ENCODE data around the gene CCDC196.

CCDC196 gene

DNA sequence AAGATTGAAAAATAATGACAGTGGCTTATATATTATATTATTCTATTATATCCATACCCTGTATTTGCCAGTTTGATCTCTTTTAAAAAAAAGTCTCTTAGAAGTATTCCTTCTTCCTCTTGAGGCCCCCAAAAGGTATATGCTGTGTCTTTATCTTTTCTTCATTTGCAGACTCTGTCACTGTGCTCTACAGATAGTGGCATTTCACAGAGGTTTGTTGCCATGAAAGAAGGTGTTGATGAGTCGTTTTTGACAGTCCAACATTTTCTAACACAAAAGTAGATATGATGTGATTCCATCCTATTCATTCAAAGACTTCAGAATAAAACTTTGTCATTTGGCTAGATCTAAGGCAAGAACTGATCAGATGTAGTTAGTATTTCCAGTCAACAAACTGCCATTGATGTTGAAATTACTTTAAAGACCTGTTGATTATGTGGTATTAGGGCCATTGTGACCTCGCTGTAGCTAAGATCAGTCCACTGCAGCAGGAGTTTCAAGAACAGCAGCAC, at the start of gene CCDC196:
Gene CCDC196, plus strand, starts transcription at position 462 of the 512 bp plus-strand sequence. CDS start 132 bp downstream, outside the sequence.
- DNase-seq (ENCODE audit: low spot score): no peak

GRCh38 chr14:66440801-66441200, 45.4 kb upstream of the CCDC196 start:
- no peak for DNase-seq (ENCODE audit: low spot score)

- DNase-seq (ENCODE audit: low spot score): no peak
Measured at GRCh38 chr14:66442953-66443571, 43.1 kb upstream of the CCDC196 start.

DNA sequence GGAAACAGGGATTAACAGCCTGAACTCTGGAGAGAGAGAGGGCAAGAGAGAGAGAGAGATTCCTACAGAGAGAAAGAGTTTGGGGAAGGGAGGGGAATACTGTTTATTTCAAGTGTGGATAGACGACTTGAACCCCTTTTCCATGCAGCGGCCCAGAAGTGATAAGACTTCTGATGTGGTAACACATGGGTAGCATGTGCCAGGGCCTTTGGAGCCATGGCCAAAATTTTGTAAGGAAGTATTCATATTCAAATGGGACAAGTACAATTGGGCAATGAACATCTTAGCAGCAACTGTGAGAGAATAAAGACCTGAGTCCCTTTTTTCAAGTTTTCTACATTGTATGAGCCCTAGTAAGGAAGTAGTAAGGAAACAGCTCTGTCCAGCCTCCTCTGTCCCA, 42.4 kb upstream of the CCDC196 start:
- no peak for DNase-seq (ENCODE audit: low spot score)

DNA sequence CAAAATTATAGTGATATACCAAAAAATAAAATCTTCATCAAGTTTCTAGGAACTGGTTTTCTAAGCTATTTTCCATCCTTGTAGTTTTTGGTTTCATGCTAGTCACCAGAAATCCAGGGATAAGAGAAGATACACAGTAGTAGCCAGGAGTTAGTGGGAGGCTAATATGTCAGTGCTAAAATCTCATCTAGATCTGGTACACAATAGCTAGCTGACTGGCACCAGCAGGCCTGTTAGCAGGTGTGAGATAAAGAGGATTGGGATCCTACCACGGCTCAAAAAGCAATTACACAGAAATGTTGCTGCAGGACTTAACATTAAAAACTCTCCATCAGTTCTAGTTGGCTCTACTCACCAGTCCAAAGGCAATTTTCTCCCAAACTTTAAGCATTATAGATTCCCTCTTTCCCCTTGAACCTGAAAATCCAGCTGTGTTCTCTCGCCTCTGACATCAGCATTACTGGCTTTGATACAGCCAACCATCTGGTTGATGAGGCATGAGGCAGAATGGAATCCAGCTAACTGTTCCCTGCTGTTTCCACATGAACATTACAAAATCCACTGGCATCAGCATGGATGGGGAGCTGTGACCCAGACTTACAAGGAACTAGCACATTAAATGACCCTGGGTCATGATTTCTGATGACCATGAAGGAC, 41.8 kb upstream of the CCDC196 start:
- no peak for DNase-seq (ENCODE audit: low spot score)

GRCh38 chr14:66445936-66446335, 40.2 kb upstream of the CCDC196 start:
- no peak for DNase-seq (ENCODE audit: low spot score)

GRCh38 chr14:66453469-66453868, 32.7 kb upstream of the CCDC196 start:
- DNase-seq (ENCODE audit: low spot score): no peak

- no peak for DNase-seq (ENCODE audit: low spot score)
Measured at GRCh38 chr14:66459603-66460002, 26.6 kb upstream of the CCDC196 start.

DNA sequence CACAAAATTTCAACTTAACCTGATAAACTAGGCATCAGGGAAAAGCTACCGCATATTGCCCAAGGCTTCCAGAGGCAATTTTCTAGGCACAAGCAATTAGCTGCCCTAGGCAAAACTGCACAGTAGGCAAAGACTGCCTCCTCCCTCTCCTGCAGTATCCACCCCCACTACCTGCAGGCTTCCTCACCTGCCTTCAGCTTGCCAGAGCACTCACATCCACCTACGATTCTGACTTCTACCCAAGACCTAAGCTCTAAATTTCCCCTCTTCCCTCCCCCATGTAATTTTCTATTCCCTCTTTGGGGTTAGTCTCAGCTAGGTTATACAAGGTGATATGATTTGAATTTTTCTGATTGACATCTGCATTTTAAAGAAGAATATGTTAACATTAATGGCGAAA, 21.9 kb upstream of the CCDC196 start:
- DNase-seq (ENCODE audit: low spot score): no peak

DNA sequence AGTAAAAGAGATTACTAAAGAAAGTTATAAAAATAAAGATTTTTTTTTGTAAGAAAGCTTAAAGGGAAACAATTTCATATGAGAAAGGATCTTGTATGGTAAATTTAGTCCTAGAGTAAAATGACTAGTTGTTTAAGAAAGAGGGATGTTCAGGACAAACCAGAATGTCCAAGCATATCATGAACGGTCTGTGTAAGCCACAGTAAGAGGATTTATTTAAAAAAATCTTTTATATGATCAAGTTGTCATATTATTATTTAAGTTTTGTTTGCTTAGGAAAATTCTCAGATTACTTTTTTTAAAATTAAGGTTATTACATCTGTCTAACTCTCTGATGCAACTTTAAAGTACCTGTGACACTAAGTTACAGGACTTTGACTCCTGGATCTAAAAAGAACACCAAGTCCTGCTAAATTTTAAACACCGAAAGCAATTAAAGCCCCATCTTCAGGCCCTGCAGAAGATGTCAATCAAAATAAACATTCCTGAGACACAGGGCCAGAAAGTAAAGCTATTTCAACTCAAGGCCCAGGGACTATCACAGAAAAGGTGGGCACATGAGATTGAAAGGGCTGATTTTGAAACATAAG, 17.3 kb upstream of the CCDC196 start:
- DNase-seq (ENCODE audit: low spot score): no peak

- no peak for DNase-seq (ENCODE audit: low spot score)
Measured at GRCh38 chr14:66471584-66471983, 14.6 kb upstream of the CCDC196 start.

DNA sequence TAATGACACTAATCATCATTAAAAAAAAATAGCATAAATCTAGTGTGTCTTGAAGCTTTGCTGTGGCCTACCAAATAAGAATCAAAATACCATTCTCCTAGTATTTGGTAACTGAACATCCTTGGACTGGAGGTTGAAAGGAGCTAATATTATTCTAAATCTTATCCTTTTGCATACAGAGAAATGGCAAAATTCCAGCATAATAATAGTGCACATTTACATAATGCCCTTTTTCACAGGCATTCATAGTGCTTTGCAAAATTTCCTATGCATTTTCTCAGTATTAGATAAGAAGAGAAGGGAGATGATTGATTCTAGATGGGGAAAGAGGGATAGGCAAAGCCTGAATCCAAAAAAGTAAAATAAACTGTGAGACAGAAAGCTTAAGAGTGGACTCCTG, 13.9 kb upstream of the CCDC196 start:
- no peak for DNase-seq (ENCODE audit: low spot score)

GRCh38 chr14:66473223-66473622, 12.9 kb upstream of the CCDC196 start:
- DNase-seq (ENCODE audit: low spot score): no peak

GRCh38 chr14:66476964-66477363, 9.2 kb upstream of the CCDC196 start:
- no peak for DNase-seq (ENCODE audit: low spot score)

DNA sequence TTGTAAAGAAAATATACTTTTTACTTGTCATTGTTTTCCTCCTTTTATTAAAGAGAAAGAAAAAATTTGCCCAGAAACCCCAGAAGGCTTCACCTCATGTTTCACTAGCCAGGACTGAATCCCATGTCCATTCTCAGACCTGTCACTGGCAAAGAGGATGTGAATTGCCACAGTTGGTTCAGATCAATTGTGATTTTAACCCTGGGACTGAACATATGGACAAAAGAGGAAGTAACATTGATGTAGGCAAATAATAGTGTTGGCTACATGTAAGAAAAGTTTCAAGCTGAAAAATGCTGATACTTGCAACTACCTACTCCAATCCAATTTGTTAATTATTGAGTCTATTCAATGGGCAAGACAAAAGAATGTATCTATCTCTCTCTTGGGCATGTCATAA, 8.6 kb upstream of the CCDC196 start:
- no peak for DNase-seq (ENCODE audit: low spot score)

GRCh38 chr14:66482873-66483272, 3.3 kb upstream of the CCDC196 start:
- DNase-seq (ENCODE audit: low spot score): no peak

- no peak for DNase-seq (ENCODE audit: low spot score)
Measured at GRCh38 chr14:66483322-66483721, 2.8 kb upstream of the CCDC196 start.

DNA sequence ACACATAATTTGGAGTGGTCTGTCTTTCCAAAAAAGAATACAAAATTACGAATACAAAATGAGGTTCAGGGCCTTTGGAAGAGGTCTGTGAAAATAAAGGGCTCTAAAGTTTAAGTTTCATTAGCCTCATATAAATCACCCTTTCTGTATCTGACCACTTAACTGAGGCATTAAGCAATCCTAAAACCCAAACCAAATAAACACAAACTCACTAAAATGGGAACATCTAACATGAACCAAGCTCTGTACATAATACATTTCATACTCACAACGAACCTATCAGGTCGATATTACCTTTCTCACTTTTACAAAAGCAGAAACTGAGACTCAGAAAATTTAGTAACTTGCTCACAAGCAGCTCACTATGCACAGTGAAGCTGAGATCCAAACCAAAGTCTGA, 1.1 kb upstream of the CCDC196 start:
- no peak for DNase-seq (ENCODE audit: low spot score)

DNA sequence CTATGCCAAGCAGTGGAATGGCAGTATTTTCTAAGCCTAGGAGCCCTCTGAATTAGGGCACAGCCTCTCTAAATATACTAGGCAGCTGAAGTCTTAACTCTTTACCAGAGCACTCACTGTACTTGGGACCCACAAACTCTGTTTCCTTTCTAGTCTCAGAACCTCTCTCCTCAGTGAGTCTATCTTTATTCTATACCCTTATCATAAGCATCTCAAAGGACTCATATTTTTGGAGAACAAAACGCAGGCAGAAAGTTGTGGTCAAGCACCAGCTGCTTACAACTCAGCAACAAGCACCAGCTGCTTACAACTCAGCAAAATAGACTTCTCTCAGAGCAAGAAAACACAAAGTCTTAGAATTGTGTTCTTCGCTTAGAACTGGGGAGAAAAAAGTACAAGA, 993 bp downstream of the CCDC196 start:
- no peak for DNase-seq (ENCODE audit: low spot score)

DNA sequence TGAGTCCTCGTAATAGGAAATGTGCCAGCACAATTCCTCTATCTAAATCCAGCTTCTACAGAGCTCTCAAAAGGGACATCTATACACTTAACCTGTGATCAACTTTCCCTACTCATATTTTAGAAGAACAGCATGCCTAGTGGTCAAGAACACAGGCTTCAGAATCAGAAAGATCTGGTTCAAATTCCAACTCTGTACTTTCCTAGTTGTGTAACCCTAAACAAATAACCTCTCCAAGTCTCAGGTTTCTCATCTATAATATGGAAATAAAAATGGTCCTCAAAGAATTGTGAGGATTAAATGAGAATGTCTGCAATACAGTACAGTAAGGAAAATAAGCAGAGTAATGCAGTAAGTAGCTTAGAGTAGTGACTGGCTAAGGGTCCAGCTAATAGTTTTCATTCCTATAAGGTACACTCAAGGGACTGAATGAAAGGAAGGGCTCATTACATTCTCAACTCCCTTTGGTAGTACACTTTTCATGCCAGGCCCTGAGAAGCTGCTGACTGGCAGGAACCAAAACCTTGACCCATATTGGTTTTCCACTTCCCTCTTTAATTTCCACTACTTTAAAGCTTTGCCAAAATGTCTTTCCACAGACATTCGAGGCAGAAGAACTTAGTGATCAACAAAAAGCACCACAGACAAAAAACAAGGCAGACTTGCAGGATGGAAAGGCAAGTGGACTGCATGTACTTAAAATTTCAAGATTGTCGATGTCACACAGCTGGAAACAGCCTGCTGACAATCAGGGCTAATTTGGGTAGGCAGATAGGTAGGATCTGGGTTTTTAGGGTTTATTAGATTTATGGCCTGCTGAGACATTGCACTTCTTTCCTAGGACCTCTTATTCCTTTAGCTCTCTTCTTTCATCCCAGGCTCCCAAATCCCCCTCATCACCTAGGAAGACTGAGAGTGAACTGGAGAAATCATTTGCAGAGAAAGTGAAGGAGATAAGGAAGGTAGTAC, 4.3 kb downstream of the CCDC196 start:
- DNase-seq (ENCODE audit: low spot score): no peak

- no peak for DNase-seq (ENCODE audit: low spot score)
Measured at GRCh38 chr14:66493750-66494149, 7.6 kb downstream of the CCDC196 start.

All from SW480 (cell line).